ENCODE results near the gene MAGI2. TPM values are rescaled to one million over a fixed set of nuclear protein-coding genes. Genes with fewer than 3 reads are reported as not detected.

The MAGI2 gene
- total RNA-seq, 1 donor from 2014 or later: 5.4 TPM

DNA sequence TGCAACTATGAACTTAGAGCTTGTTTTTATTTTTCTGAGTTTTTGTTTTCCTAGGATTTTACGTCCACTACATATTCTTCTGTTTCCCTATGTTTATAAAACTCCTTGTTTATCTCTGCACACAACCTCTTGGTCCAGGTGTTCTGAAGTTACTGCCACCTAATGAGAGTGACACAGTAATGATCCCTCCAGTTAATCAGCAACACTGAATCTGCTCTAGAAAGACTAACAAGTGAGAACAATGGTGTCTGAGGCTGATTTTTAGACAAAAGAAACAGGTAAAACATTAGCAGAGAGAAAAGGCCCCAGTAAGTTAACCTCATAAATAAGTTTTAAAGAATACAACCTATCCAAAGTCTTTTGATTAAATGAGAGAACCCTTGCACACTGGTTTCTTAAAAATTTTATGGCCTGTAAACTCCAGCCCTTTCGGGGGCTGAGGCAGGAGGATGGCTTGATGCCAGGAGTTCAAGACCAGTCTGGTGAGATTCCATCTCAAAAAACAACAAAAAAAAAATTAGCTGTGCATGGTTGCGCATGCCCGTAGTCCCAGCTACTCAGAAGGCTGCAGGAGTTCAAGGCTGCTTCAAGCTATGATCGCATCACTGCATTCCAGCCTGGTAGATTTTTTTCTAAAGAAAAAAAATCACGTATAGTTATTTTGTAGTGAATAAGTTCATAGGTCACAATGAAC is 397.6 kb downstream of the MAGI2 start:
- Histone ChIP-seq H3K9me3 (ENCODE audit: insufficient read depth, low read depth, low read length) (no peaks in the 10 kb centered on the region), H2AFZ (ENCODE audit: low read depth, low read length) (no peak overlapping the region), H3K27me3 (ENCODE audit: insufficient read depth, low read length) (no peaks in the 10 kb centered on the region), H3K79me2 (ENCODE audit: insufficient read depth, low read length) (no peaks in the 10 kb centered on the region), H3K9ac (ENCODE audit: low read length) (no peak overlapping the region), H3K4me3 (ENCODE audit: insufficient read depth, low read depth, low read length) (no peak overlapping the region), H3K36me3 (ENCODE audit: insufficient read depth, low read length) (no peaks in the 10 kb centered on the region), H3K4me2 (ENCODE audit: low read length) (no peak overlapping the region), H4K20me1 (ENCODE audit: insufficient read depth, low read length) (no peaks in the 10 kb centered on the region), H3K27ac (ENCODE audit: low read depth, low read length) (no peak overlapping the region), H3K4me1 (ENCODE audit: insufficient read depth, low read length) (no peaks in the 10 kb centered on the region)
- TF ChIP-seq EZH2 (IDR thresholded peaks at IDR 0.05; ENCODE audit: insufficient read depth, low read length): no peak
- TF ChIP-seq, protein P1, sequence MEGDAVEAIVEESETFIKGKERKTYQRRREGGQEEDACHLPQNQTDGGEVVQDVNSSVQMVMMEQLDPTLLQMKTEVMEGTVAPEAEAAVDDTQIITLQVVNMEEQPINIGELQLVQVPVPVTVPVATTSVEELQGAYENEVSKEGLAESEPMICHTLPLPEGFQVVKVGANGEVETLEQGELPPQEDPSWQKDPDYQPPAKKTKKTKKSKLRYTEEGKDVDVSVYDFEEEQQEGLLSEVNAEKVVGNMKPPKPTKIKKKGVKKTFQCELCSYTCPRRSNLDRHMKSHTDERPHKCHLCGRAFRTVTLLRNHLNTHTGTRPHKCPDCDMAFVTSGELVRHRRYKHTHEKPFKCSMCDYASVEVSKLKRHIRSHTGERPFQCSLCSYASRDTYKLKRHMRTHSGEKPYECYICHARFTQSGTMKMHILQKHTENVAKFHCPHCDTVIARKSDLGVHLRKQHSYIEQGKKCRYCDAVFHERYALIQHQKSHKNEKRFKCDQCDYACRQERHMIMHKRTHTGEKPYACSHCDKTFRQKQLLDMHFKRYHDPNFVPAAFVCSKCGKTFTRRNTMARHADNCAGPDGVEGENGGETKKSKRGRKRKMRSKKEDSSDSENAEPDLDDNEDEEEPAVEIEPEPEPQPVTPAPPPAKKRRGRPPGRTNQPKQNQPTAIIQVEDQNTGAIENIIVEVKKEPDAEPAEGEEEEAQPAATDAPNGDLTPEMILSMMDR (IDR thresholded peaks at IDR 0.05; ENCODE audit: insufficient read depth, low read depth, low read length): no peak
- Mint-ChIP-seq H3K36me3 (ENCODE audit: low read depth, unreplicated experiment) (no peaks in the 10 kb centered on the region), H3K4me1 (ENCODE audit: low read depth, unreplicated experiment) (peaks cover 8% of the 10 kb centered on the region), H3K4me3 (ENCODE audit: unreplicated experiment) (no peak overlapping the region), H3K27ac (ENCODE audit: unreplicated experiment) (no peak overlapping the region), H3K27me3 (ENCODE audit: low read depth, unreplicated experiment) (no peaks in the 10 kb centered on the region), H3K9me3 (ENCODE audit: unreplicated experiment) (peaks cover 4% of the 10 kb centered on the region)
- no peak for DNase-seq (ENCODE audit: low read depth)
- no peak for FAIRE-seq

DNA sequence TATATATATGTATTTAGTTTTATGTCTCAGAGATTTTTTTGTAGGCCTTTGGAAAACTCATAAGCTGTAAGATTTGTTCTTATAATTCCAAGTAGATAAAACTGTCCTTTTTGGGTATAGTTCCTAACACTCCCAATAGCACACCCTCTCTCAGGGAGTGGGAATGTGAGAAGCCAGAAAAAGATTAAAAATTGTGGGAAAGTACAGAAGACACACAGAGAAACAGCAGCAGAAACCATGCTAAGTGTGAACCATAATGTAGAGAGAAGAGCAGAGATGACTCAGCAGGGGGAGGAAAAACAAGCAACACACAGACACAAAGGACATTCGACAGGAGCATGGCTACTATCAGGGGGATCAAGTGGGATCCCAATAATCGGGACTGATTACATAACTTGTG is 401.6 kb downstream of the MAGI2 start:
- Histone ChIP-seq H3K4me2 (ENCODE audit: low read length) (no peak overlapping the region), H3K79me2 (ENCODE audit: insufficient read depth, low read length) (no peaks in the 10 kb centered on the region), H3K4me3 (ENCODE audit: insufficient read depth, low read depth, low read length) (no peak overlapping the region), H3K9me3 (ENCODE audit: insufficient read depth, low read depth, low read length) (no peaks in the 10 kb centered on the region), H3K4me1 (ENCODE audit: insufficient read depth, low read length) (no peaks in the 10 kb centered on the region), H4K20me1 (ENCODE audit: insufficient read depth, low read length) (no peaks in the 10 kb centered on the region), H3K27me3 (ENCODE audit: insufficient read depth, low read length) (no peaks in the 10 kb centered on the region), H2AFZ (ENCODE audit: low read depth, low read length) (no peak overlapping the region), H3K36me3 (ENCODE audit: insufficient read depth, low read length) (no peaks in the 10 kb centered on the region), H3K27ac (ENCODE audit: low read depth, low read length) (no peak overlapping the region), H3K9ac (ENCODE audit: low read length) (no peak overlapping the region)
- DNase-seq (ENCODE audit: low read depth) (no peak), FAIRE-seq (no peak)
- no peaks in the 10 kb centered on the region for H3K27me3 Mint-ChIP-seq (ENCODE audit: low read depth, unreplicated experiment)
- TF ChIP-seq EZH2 (IDR thresholded peaks at IDR 0.05; ENCODE audit: insufficient read depth, low read length): no peak
- TF ChIP-seq, protein P1 (IDR thresholded peaks at IDR 0.05; ENCODE audit: insufficient read depth, low read depth, low read length): no peak
- H3K9me3 Mint-ChIP-seq (ENCODE audit: unreplicated experiment): peaks cover 4% of the 10 kb centered on the region
- H3K4me1 Mint-ChIP-seq (ENCODE audit: low read depth, unreplicated experiment): peaks cover 12% of the 10 kb centered on the region
- peak overlapping the region; percentile 68 for H3K27ac Mint-ChIP-seq (ENCODE audit: unreplicated experiment)
- H3K36me3 Mint-ChIP-seq (ENCODE audit: low read depth, unreplicated experiment): no peaks in the 10 kb centered on the region
- no peak overlapping the region for H3K4me3 Mint-ChIP-seq (ENCODE audit: unreplicated experiment)

DNA sequence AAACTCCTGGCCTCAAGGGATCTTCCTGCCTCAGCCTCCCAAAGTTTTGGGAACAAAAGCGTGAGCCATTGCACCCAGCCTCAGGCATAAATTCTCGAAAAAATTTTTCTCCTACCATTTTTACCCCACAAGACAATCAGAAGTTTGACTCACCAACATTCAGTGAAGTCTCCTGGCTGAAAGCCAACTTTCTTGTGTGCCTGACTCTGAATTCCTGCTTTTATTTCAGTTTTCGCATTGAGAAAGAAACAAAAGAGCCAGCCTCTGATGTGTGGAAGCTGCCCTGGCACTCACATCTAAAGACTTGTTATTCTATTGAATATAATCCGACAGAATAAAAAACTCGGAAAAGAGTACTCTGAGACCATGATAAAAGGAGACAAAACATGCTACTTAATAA is 402.9 kb downstream of the MAGI2 start:
- no peak for FAIRE-seq
- Histone ChIP-seq H3K27me3 (ENCODE audit: insufficient read depth, low read length) (no peaks in the 10 kb centered on the region), H3K4me1 (ENCODE audit: insufficient read depth, low read length) (no peaks in the 10 kb centered on the region), H4K20me1 (ENCODE audit: insufficient read depth, low read length) (no peaks in the 10 kb centered on the region), H3K4me2 (ENCODE audit: low read length) (peak overlapping the region; percentile 41), H3K79me2 (ENCODE audit: insufficient read depth, low read length) (no peaks in the 10 kb centered on the region), H3K9ac (ENCODE audit: low read length) (no peak overlapping the region), H3K36me3 (ENCODE audit: insufficient read depth, low read length) (no peaks in the 10 kb centered on the region), H3K4me3 (ENCODE audit: insufficient read depth, low read depth, low read length) (no peak overlapping the region), H2AFZ (ENCODE audit: low read depth, low read length) (no peak overlapping the region), H3K9me3 (ENCODE audit: insufficient read depth, low read depth, low read length) (no peaks in the 10 kb centered on the region), H3K27ac (ENCODE audit: low read depth, low read length) (no peak overlapping the region)
- H3K4me1 Mint-ChIP-seq (ENCODE audit: low read depth, unreplicated experiment): peaks cover 16% of the 10 kb centered on the region
- H3K9me3 Mint-ChIP-seq (ENCODE audit: unreplicated experiment): peaks cover 4% of the 10 kb centered on the region
- no peak for TF ChIP-seq EZH2 (IDR thresholded peaks at IDR 0.05; ENCODE audit: insufficient read depth, low read length)
- TF ChIP-seq, protein P1 (IDR thresholded peaks at IDR 0.05; ENCODE audit: insufficient read depth, low read depth, low read length): no peak
- H3K4me3 Mint-ChIP-seq (ENCODE audit: unreplicated experiment): no peak overlapping the region
- H3K27ac Mint-ChIP-seq (ENCODE audit: unreplicated experiment): peak overlapping the region; percentile 50
- no peaks in the 10 kb centered on the region for H3K27me3 Mint-ChIP-seq (ENCODE audit: low read depth, unreplicated experiment)
- peak; percentile 69 for DNase-seq (ENCODE audit: low read depth)
- H3K36me3 Mint-ChIP-seq (ENCODE audit: low read depth, unreplicated experiment): no peaks in the 10 kb centered on the region

All from astrocyte (in vitro differentiated cells and primary cell).